ENCODE results near the gene MED29. TPM values are rescaled to one million over a fixed set of nuclear protein-coding genes. Genes with fewer than 3 reads are reported as not detected.

MED29 gene
- total RNA-seq, 4 donors from 2014 or later = 25.5 to 48.1 (median 37.7) TPM

DNA sequence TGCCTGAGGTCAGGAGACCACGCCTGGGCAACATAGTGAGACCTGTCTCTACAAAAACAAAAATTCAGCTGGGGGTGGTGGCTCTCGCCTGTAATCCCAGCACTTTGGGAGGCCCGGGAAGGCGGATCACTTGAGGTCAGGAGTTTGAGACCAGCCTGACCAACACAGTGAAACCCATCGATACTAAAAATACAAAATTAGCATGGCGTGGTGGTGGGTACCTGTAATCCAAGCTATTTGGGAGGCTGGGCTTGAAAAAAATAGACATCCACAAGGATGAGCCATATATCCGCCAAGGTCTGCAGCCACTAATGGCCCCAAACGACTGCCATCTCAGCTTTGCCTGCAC, 41.5 kb downstream of the MED29 start:
- no peaks in the 10 kb centered on the region for H3K27me3 ChIP-seq
- H3K4me1 ChIP-seq = peaks cover 29 to 32% of the 10 kb centered on the region in 2 donors
- intact Hi-C loops (cut with DNase I; ENCODE audit: low total_unique reads) (loop anchor here (5.0 kb wide), 1 partner anchor 40 kb away; the partner anchor contains the start of genes MED29 and PAF1), in situ Hi-C loops (cut with MboI; ENCODE audit: low sequenced_read_pairs in 4 of 4) (loop anchor here in 2 of 4 donors (25.0 kb wide), 2 partner anchors 105 to 405 kb away; partner anchors contain the start of genes DYRK1B (in 2 of the 2), FBL (in 2 of the 2), EID2 (in 1 of the 2) and EID2B (in 1 of the 2))
- no peak for ATAC-seq
- H3K4me3 ChIP-seq = no peak overlapping the region
- no peaks in the 10 kb centered on the region for H3K9me3 ChIP-seq
- peaks cover 4 to 32% of the 10 kb centered on the region in 2 donors for H3K36me3 ChIP-seq
- H3K27ac ChIP-seq = no peak overlapping the region
- TF ChIP-seq POLR2A (IDR thresholded peaks at IDR 0.05) = no peak
- no peak for TF ChIP-seq CTCF (IDR thresholded peaks at IDR 0.05 in 4 of 5, conservative IDR thresholded peaks at IDR 0.05 in 1 of 5)
- DNase-seq = no peak

- DNase-seq = no peak
- in situ Hi-C loops (cut with MboI; ENCODE audit: low sequenced_read_pairs in 4 of 4) (loop anchor here in 2 of 4 donors (25.0 kb wide), 2 partner anchors 104 to 404 kb away; partner anchors contain the start of genes DYRK1B (in 2 of the 2), FBL (in 2 of the 2), EID2 (in 1 of the 2) and EID2B (in 1 of the 2)), intact Hi-C loops (cut with DNase I; ENCODE audit: low total_unique reads) (loop anchor here (2.0 to 5.0 kb wide), 2 partner anchors 21 to 41 kb away; partner anchors contain the start of genes MED29, PAF1 and PLEKHG2)
- H3K4me1 ChIP-seq = peaks cover 27% of the 10 kb centered on the region in 2 donors
- peak overlapping the region in 3 of 4 donors; percentile 88 to 95 (median 91) for H3K27ac ChIP-seq
- H3K4me3 ChIP-seq = no peak overlapping the region
- peaks cover 4 to 32% of the 10 kb centered on the region in 2 donors for H3K36me3 ChIP-seq
- no peaks in the 10 kb centered on the region for H3K27me3 ChIP-seq
- no peak for TF ChIP-seq CTCF (IDR thresholded peaks at IDR 0.05 in 4 of 5, conservative IDR thresholded peaks at IDR 0.05 in 1 of 5)
- TF ChIP-seq POLR2A (IDR thresholded peaks at IDR 0.05) = no peak
- H3K9me3 ChIP-seq = no peaks in the 10 kb centered on the region
- no peak for ATAC-seq
Observed at GRCh38 chr19:39433480-39434079, 42.4 kb downstream of the MED29 start.

DNA sequence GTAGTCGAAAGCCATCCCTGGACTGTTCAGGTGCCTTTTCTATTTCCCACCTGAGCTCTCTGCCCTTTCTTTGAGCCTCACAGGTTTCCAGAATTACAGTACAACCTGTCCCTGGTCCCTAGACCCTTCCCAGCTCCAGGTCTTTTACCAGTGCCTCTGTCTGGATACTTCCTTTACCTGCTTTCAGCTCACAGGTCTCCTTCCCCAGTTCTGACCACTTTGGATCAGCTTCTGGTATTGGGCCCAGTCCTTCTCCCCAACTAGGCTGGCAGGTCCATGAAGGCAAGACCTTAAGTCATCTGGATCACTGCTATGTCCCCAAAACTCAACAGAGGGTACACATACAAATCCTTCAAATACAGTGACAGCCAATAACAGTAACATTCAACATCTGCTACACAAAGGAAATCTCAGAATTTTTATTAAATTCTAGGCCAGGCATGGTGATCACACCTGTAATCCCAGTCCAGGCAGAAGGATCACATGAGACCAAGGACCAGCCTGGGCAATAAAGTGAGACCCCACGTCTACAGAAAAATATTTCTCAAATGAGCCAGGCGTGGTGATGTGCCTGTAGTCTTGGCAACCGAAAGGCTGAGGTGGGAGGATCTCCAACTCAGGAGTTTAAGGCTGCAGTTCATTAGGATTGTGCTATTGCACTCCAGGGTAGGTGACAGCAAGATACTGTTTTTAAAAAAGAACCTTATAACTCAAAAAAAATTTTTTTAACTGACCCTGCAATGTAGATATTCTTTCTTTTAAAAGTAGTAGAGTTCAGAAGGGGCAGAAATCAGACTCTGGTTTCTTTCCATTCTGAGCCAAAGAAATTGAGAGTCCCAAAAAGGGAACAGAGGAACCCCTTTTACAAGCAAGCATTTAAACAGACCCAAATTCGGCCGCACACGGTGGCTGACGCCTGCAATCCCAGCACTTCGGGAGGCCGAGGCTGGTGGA, 43.2 kb downstream of the MED29 start:
- DNase-seq = no peak
- Histone ChIP-seq H3K9me3 (no peaks in the 10 kb centered on the region), H3K36me3 (peaks cover 4 to 32% of the 10 kb centered on the region in 2 donors), H3K27me3 (no peaks in the 10 kb centered on the region), H3K4me3 (peak overlapping the region; percentile 77 to 99 (median 91)), H3K27ac (peak overlapping the region; percentile 86 to 95 (median 90)), H3K4me1 (peaks cover 22 to 26% of the 10 kb centered on the region in 2 donors)
- intact Hi-C loops (cut with DNase I; ENCODE audit: low total_unique reads) (loop anchor here (2.0 to 5.0 kb wide), 2 partner anchors 22 to 42 kb away; partner anchors contain the start of genes MED29, PAF1 and PLEKHG2), in situ Hi-C loops (cut with MboI; ENCODE audit: low sequenced_read_pairs in 4 of 4) (loop anchor here in 2 of 4 donors (5.0 to 25.0 kb wide), 3 partner anchors 98 to 403 kb away; partner anchors contain the start of genes DYRK1B (in 2 of the 2), EID2B (in 2 of the 2), FBL (in 2 of the 2) and EID2 (in 1 of the 2))
- no peak for TF ChIP-seq POLR2A (IDR thresholded peaks at IDR 0.05)
- no peak for ATAC-seq

- in situ Hi-C loops (cut with MboI; ENCODE audit: low sequenced_read_pairs in 4 of 4) = loop anchor here in 2 of 4 donors (5.0 to 25.0 kb wide), 3 partner anchors 97 to 402 kb away; partner anchors contain the start of genes DYRK1B (in 2 of the 2), EID2B (in 2 of the 2), FBL (in 2 of the 2) and EID2 (in 1 of the 2)
- DNase-seq (peak; percentile 98 to 99), ATAC-seq (peak; percentile 96)
- TF ChIP-seq CTCF (IDR thresholded peaks at IDR 0.05 in 4 of 5, conservative IDR thresholded peaks at IDR 0.05 in 1 of 5) (peak in 1 of 5 experiments; percentile 19), POLR2A (IDR thresholded peaks at IDR 0.05) (peak; percentile 98 to 99)
- no peaks in the 10 kb centered on the region for H3K9me3 ChIP-seq
- intact Hi-C loops (cut with DNase I; ENCODE audit: low total_unique reads) = loop anchor here (1.0 to 2.0 kb wide), 3 partner anchors 10 to 97 kb away; partner anchors contain the start of genes EID2B, PLEKHG2 and SUPT5H
- peak within 1 kb of the TSS; percentile 77 to 99 (median 91) for H3K4me3 ChIP-seq
- H3K27me3 ChIP-seq = no peaks in the 10 kb centered on the region
- H3K36me3 ChIP-seq = peaks cover 4 to 32% of the 10 kb centered on the region in 2 donors
- peak within 1 kb of the TSS; percentile 86 to 95 (median 90) for H3K27ac ChIP-seq
- H3K4me1 ChIP-seq = peaks cover 22 to 28% of the 10 kb centered on the region in 2 donors
Observed at GRCh38 chr19:39435499-39436349, 44.5 kb downstream of the MED29 start, which contains the start of gene RPS16. Gene RPS16 (minus strand): TSS chr19:39435949. CDS start chr19:39435895, 54 bp downstream.

Data from gastrocnemius medialis (tissue), 4 donors.